H9 (cell line): ENCODE measurements around the gene PITX1. TPM values are rescaled to one million over a fixed set of nuclear protein-coding genes. Genes with fewer than 3 reads are reported as not detected.

ENCODE experiments used
- DNase-seq: peaks from one replicate; pipeline ENCODE4 v3.0.0-alpha.2; 2017
- H2AFZ ChIP-seq: one replicate; pipeline ENCODE4 v1.6.1; 2013; ENCODE audit warnings: mild to moderate bottlenecking, low read length, control low read depth, moderate library complexity
- H2AK5ac ChIP-seq: 2 replicates; pipeline ENCODE4 v1.6.1; 2013; ENCODE audit warnings: low read length, control low read depth, mixed read lengths; ENCODE audit not compliant: insufficient read length
- H2BK120ac ChIP-seq: one replicate; pipeline ENCODE4 v1.6.1; 2013; ENCODE audit warnings: low read depth, mild to moderate bottlenecking, low read length, control low read depth, inconsistent platforms; ENCODE audit not compliant: poor library complexity, severe bottlenecking
- H2BK12ac ChIP-seq: 2 replicates; pipeline ENCODE4 v1.6.1; 2013; ENCODE audit warnings: low read length, control low read depth, mixed read lengths, low read depth; ENCODE audit not compliant: insufficient read length
- H2BK15ac ChIP-seq: 2 replicates; pipeline ENCODE4 v1.6.1; 2013; ENCODE audit warnings: low read depth, low read length, control low read depth
- H2BK20ac ChIP-seq: one replicate; pipeline ENCODE4 v1.6.1; 2013; ENCODE audit warnings: low read depth, mild to moderate bottlenecking, low read length, control low read depth, inconsistent platforms; ENCODE audit not compliant: poor library complexity, severe bottlenecking
- H2BK5ac ChIP-seq: 2 replicates; pipeline ENCODE4 v1.6.1; 2013; ENCODE audit warnings: low read length, control low read depth, mixed read lengths; ENCODE audit not compliant: insufficient read length
- H3K14ac ChIP-seq: 2 replicates; pipeline ENCODE4 v1.6.1; 2013; ENCODE audit warnings: low read length, control low read depth; ENCODE audit not compliant: insufficient read depth
- H3K18ac ChIP-seq: 2 replicates; pipeline ENCODE4 v1.6.1; 2013; ENCODE audit warnings: low read depth, mild to moderate bottlenecking, mixed read lengths, low read length, control low read depth; ENCODE audit not compliant: insufficient read length
- H3K23ac ChIP-seq: 2 replicates; pipeline ENCODE4 v1.6.1; 2013; ENCODE audit warnings: low read length, control low read depth, mixed read lengths, low read depth; ENCODE audit not compliant: insufficient read length
- H3K23me2 ChIP-seq: 2 replicates; pipeline ENCODE4 v1.6.1; 2013; ENCODE audit warnings: low read depth, mild to moderate bottlenecking, mixed read lengths, low read length, control low read depth; ENCODE audit not compliant: insufficient read length, poor library complexity, severe bottlenecking
- H3K27ac ChIP-seq: 2 replicates; pipeline ENCODE4 v1.5.1; 2013; ENCODE audit warnings: low read length, control low read depth, mixed read lengths, low read depth; ENCODE audit not compliant: insufficient read length
- H3K27me3 ChIP-seq: 2 replicates; pipeline ENCODE4 v1.6.1; 2013; ENCODE audit warnings: low read length, control low read depth, inconsistent platforms; ENCODE audit not compliant: insufficient read depth
- H3K4ac ChIP-seq: 2 replicates; pipeline ENCODE4 v1.6.1; 2013; ENCODE audit warnings: low read depth, mild to moderate bottlenecking, control low read depth, inconsistent platforms, low read length, moderate library complexity
- H3K4me1 ChIP-seq: 2 replicates; pipeline ENCODE4 v1.6.1; 2013; ENCODE audit warnings: low read length, control low read depth, inconsistent platforms; ENCODE audit not compliant: insufficient read depth
- H3K4me2 ChIP-seq: 2 replicates; pipeline ENCODE4 v1.6.1; 2013; ENCODE audit warnings: low read length, control low read depth, mixed read lengths; ENCODE audit not compliant: insufficient read length, insufficient read depth
- H3K56ac ChIP-seq: 2 replicates; pipeline ENCODE4 v1.6.1; 2013; ENCODE audit warnings: low read depth, mild to moderate bottlenecking, mixed read lengths, low read length, control low read depth; ENCODE audit not compliant: insufficient read length
- H3K79me1 ChIP-seq: 2 replicates; pipeline ENCODE4 v1.6.1; 2013; ENCODE audit warnings: low read depth, mild to moderate bottlenecking, moderate library complexity, low read length, control low read depth, inconsistent platforms; ENCODE audit not compliant: insufficient read depth, poor library complexity, severe bottlenecking
- H3K79me2 ChIP-seq: 2 replicates; pipeline ENCODE4 v1.6.1; 2013; ENCODE audit warnings: low read length, control low read depth, inconsistent platforms; ENCODE audit not compliant: insufficient read depth
- H3K9ac ChIP-seq: 2 replicates; pipeline ENCODE4 v1.6.1; 2013; ENCODE audit warnings: low read length, control low read depth, mixed read lengths; ENCODE audit not compliant: insufficient read length; ENCODE audit errors: extremely low read depth
- H3K9me3 ChIP-seq: one replicate; pipeline ENCODE4 v1.6.1; 2013; ENCODE audit warnings: low read depth, low read length, inconsistent platforms; ENCODE audit not compliant: control insufficient read depth
- H3T11ph ChIP-seq: one replicate; pipeline ENCODE4 v1.6.1; 2013; ENCODE audit warnings: mild to moderate bottlenecking, low read length, control low read depth, inconsistent platforms
- H4K20me1 ChIP-seq: one replicate; pipeline ENCODE4 v1.6.1; 2013; ENCODE audit not compliant: control insufficient read depth, insufficient read length, insufficient read depth
- H4K5ac ChIP-seq: 2 replicates; pipeline ENCODE4 v1.6.1; 2013; ENCODE audit warnings: low read depth, mild to moderate bottlenecking, mixed read lengths, low read length, control low read depth; ENCODE audit not compliant: insufficient read length
- H4K8ac ChIP-seq: replicated peaks from 2 replicates; pipeline ENCODE4 v1.6.1; 2013; ENCODE audit warnings: low read length, control low read depth, mixed read lengths, low read depth; ENCODE audit not compliant: insufficient read length
- H4K91ac ChIP-seq: 2 replicates; pipeline ENCODE4 v1.6.1; 2013; ENCODE audit warnings: low read depth, mild to moderate bottlenecking, moderate library complexity, mixed read lengths, low read length, control low read depth; ENCODE audit not compliant: insufficient read length
- H3K27ac Mint-ChIP-seq, 3 experiments: 2 replicates in 2 of 3; 3 replicates in 1 of 3; pipeline ENCODE4 v1.8.0; 2020 to 2021; ENCODE audit warnings: mixed read lengths in 3 of 3, mild to moderate bottlenecking in 1 of 3, moderate library complexity in 1 of 3
- H3K27me3 Mint-ChIP-seq: 2 replicates; pipeline ENCODE4 v1.8.0; 2021; ENCODE audit warnings: low read depth, mild to moderate bottlenecking, moderate library complexity, mixed read lengths
- H3K36me3 Mint-ChIP-seq, 3 experiments: 2 replicates in 2 of 3; 3 replicates in 1 of 3; pipeline ENCODE4 v1.8.0; 2020 to 2021; ENCODE audit warnings: low read depth in 3 of 3, mixed read lengths in 3 of 3; ENCODE audit not compliant: insufficient read depth in 1 of 3
- H3K4me1 Mint-ChIP-seq, 2 experiments: 2 replicates each; pipeline ENCODE4 v1.8.0; 2020; ENCODE audit warnings: mixed read lengths in 2 of 2
- H3K4me3 Mint-ChIP-seq, 2 experiments: 2 replicates in 1 of 2; 3 replicates in 1 of 2; pipeline ENCODE4 v1.8.0; 2020 to 2021; ENCODE audit warnings: mild to moderate bottlenecking in 2 of 2, mixed read lengths in 2 of 2, moderate library complexity in 1 of 2
- H3K9me3 Mint-ChIP-seq, 2 experiments: 2 replicates in 1 of 2; 3 replicates in 1 of 2; pipeline ENCODE4 v1.8.0; 2020; ENCODE audit warnings: mild to moderate bottlenecking in 2 of 2, mixed read lengths in 2 of 2, moderate library complexity in 1 of 2
- WGBS: extraction: QIAGEN DNeasy Blood & Tissue Kit; methylation state at CpG from one replicate; pipeline ENCODE4 v1.1.7; 2013; ENCODE audit warnings: missing lambda C conversion rate, low lambda C conversion rate, mixed read lengths; ENCODE audit not compliant: insufficient read length; ENCODE audit errors: extremely low coverage; 5-methylcytosine and 5-hydroxymethylcytosine counted together
- total RNA-seq: library from RNA; stranded (reverse); gene quantifications from 2 replicates; pipeline ENCODE4 v1.2.1, GENCODE V29; 2021
- TF ChIP-seq, protein P1 (sequence below): fragments of 200-600 bp; sonication (generic); conservative IDR thresholded peaks from 3 replicates; pipeline ENCODE4 v1.8.0; 2021; ENCODE audit warnings: antibody characterized with exemption, mild to moderate bottlenecking

The PITX1 gene
- total RNA-seq, 1 experiment from 2014 or later = not detected

DNA sequence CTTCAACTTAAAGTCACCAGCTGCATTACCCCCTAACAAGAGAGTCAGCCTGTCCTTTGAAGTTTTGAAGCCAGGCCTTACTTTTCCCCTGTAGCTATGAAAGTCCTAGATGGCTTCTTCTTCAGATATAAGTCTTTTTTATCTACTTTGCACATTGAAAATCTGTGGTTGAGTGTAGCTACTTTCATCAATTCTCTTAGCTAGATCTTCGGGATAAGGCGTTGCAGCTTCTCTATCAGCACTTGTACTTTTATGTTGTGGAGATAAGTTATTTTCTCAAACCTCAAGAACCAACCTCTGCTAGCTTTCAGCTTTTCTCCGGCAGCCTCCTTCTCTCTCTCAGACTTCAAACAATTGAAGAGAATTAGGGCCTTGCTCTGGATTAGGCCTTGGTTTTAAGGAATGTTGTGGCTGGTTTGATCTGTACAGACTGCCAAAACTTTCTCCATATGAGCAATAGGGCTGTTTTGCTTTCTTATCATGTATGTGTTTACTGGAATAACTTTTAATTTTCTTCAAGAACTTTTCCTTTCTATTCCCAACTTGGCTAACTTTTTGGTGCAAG lies 44.7 kb downstream of the PITX1 start:
- Histone ChIP-seq H2BK12ac (no peak overlapping the region), H2BK120ac (no peak overlapping the region), H2BK20ac (no peak overlapping the region), H3K23ac (no peak overlapping the region), H3K79me2 (no peaks in the 10 kb centered on the region), H4K91ac (no peak overlapping the region), H3T11ph (no peak overlapping the region), H3K14ac (no peak overlapping the region), H3K4ac (no peak overlapping the region), H4K8ac (no peak overlapping the region), H3K27ac (no peak overlapping the region), H3K27me3 (no peaks in the 10 kb centered on the region), H3K9me3 (no peaks in the 10 kb centered on the region), H3K4me1 (peaks cover 6% of the 10 kb centered on the region), H3K56ac (no peak overlapping the region), H3K79me1 (no peaks in the 10 kb centered on the region), H2AK5ac (no peak overlapping the region), H2BK15ac (no peak overlapping the region), H4K20me1 (no peaks in the 10 kb centered on the region), H4K5ac (no peak overlapping the region), H3K9ac (no peak overlapping the region), H2AFZ (no peak overlapping the region), H3K4me2 (no peak overlapping the region), H3K18ac (no peak overlapping the region), H3K23me2 (no peaks in the 10 kb centered on the region), H2BK5ac (no peak overlapping the region)
- peaks cover 21% of the 10 kb centered on the region for H3K27me3 Mint-ChIP-seq
- DNase-seq = no peak
- peaks cover 0 to 8% (median 0%) of the 10 kb centered on the region in 3 experiments; a peak in 1 of 7 replicates for H3K36me3 Mint-ChIP-seq
- no peak overlapping the region for H3K27ac Mint-ChIP-seq
- H3K9me3 Mint-ChIP-seq = peaks cover 6 to 9% of the 10 kb centered on the region in 2 experiments; a peak in 4 of 5 replicates
- no CpG with 5 or more reads among the region's 3 CpGs for WGBS
- no peak overlapping the region for H3K4me3 Mint-ChIP-seq
- TF ChIP-seq, protein P1, sequence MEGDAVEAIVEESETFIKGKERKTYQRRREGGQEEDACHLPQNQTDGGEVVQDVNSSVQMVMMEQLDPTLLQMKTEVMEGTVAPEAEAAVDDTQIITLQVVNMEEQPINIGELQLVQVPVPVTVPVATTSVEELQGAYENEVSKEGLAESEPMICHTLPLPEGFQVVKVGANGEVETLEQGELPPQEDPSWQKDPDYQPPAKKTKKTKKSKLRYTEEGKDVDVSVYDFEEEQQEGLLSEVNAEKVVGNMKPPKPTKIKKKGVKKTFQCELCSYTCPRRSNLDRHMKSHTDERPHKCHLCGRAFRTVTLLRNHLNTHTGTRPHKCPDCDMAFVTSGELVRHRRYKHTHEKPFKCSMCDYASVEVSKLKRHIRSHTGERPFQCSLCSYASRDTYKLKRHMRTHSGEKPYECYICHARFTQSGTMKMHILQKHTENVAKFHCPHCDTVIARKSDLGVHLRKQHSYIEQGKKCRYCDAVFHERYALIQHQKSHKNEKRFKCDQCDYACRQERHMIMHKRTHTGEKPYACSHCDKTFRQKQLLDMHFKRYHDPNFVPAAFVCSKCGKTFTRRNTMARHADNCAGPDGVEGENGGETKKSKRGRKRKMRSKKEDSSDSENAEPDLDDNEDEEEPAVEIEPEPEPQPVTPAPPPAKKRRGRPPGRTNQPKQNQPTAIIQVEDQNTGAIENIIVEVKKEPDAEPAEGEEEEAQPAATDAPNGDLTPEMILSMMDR = no peak
- H3K4me1 Mint-ChIP-seq = peaks cover 15% of the 10 kb centered on the region in 2 experiments
